ENCODE measurements around the gene IL1RAP.

- TF ChIP-seq CTCF (IDR thresholded peaks at IDR 0.05) (no peak), POLR2A (IDR thresholded peaks at IDR 0.05) (no peak)
Observed at GRCh38 chr3:190543671-190544070, 29.8 kb downstream of the IL1RAP start.
